HepG2 (cell line): ENCODE measurements around the gene CEP43. TPM values are rescaled to one million over a fixed set of nuclear protein-coding genes. Genes with fewer than 3 reads are reported as not detected.

Source experiments
- FOXC1 ChIP-seq: sonication (generic); formaldehyde crosslinking; IDR thresholded peaks from 2 replicates; pipeline ENCODE4 v1.8.0; 2022; ENCODE audit warnings: mild to moderate bottlenecking, missing genetic modification reagents, borderline replicate concordance
- GPN1 ChIP-seq: sonication (generic); formaldehyde crosslinking; IDR thresholded peaks from 2 replicates; pipeline ENCODE4 v1.5.1; 2020; ENCODE audit warnings: missing genetic modification reagents, borderline replicate concordance
- MAZ ChIP-seq, 2 experiments: sonication (generic) in 1 of 2; formaldehyde crosslinking in 1 of 2; IDR thresholded peaks; 2 replicates each; pipeline versions ENCODE4 v1.5.0 to v1.6.1; 2012 to 2020; ENCODE audit warnings: low read depth in 2 of 2, mild to moderate bottlenecking in 2 of 2, borderline replicate concordance in 1 of 2, improper control_type of control experiment in 1 of 2, low read length in 1 of 2, missing genetic modification reagents in 1 of 2, moderate library complexity in 1 of 2
- NCOA1 ChIP-seq: sonication (generic); formaldehyde crosslinking; IDR thresholded peaks from 2 replicates; pipeline ENCODE4 v1.9.0; 2021; ENCODE audit warnings: missing genetic modification reagents
- NFYC ChIP-seq: IDR thresholded peaks from 2 replicates; pipeline ENCODE4 v1.6.1; 2016; ENCODE audit warnings: missing genetic modification reagents, missing compliant biosample characterization
- NR2F6 ChIP-seq, 2 experiments: IDR thresholded peaks; 2 replicates each; pipeline ENCODE4 v1.6.1; 2016; ENCODE audit warnings: antibody characterized with exemption in 1 of 2, mild to moderate bottlenecking in 1 of 2
- PCBP1 ChIP-seq: fragments of 200-400 bp; formaldehyde crosslinking; IDR thresholded peaks from 2 replicates; pipeline ENCODE4 v1.6.1; 2017; ENCODE audit warnings: mild to moderate bottlenecking, low read depth, low read length, borderline replicate concordance
- SOX13 ChIP-seq, 3 experiments: fragments of 450-650 bp in 1 of 3; sonication (generic) in 1 of 3; formaldehyde crosslinking in 1 of 3; IDR thresholded peaks in 2 of 3; conservative IDR thresholded peaks in 1 of 3; 2 replicates each; pipeline versions ENCODE4 v1.5.0 to v1.6.1; 2016 to 2020; ENCODE audit warnings: antibody characterized with exemption in 1 of 3, mild to moderate bottlenecking in 1 of 3, missing compliant biosample characterization in 1 of 3, missing genetic modification reagents in 1 of 3, moderate library complexity in 1 of 3
- TEAD2 ChIP-seq: sonication (generic); formaldehyde crosslinking; IDR thresholded peaks from 2 replicates; pipeline ENCODE4 v1.9.0; 2021; ENCODE audit warnings: missing genetic modification reagents
- ZBTB42 ChIP-seq: sonication (generic); formaldehyde crosslinking; IDR thresholded peaks from 2 replicates; pipeline ENCODE4 v1.5.0; 2020; ENCODE audit warnings: mild to moderate bottlenecking, missing genetic modification reagents
- ZMAT3 ChIP-seq: sonication (generic); formaldehyde crosslinking; conservative IDR thresholded peaks from 2 replicates; pipeline ENCODE4 v1.7.0; 2021; ENCODE audit warnings: missing genetic modification reagents
- ZNF160 ChIP-seq: sonication (generic); formaldehyde crosslinking; IDR thresholded peaks from 2 replicates; pipeline ENCODE4 v1.8.0; 2022; ENCODE audit warnings: mild to moderate bottlenecking, inconsistent platforms, missing genetic modification reagents
- polyA plus RNA-seq, 8 experiments: library from polyadenylated mRNA; depleted of rRNA in 3 of 8; stranded (reverse) in 7 of 8; unstranded in 1 of 8; fragments of >200 nt; fragmentation: Illumina TruSeq in 4 of 8; extraction: Trizol in 4 of 8; gene quantifications; 2 replicates each; pipeline versions ENCODE4 v1.2.1 to v1.2.3, GENCODE V29; 2011 to 2016; ENCODE audit warnings: low read depth in 4 of 8, missing spikeins in 1 of 8, mixed read lengths in 1 of 8; ENCODE audit not compliant: insufficient read depth in 1 of 8
- total RNA-seq, 5 experiments: library from RNA; depleted of rRNA; stranded (reverse); fragments of >200 nt; fragmentation: Illumina TruSeq; extraction: Trizol; gene quantifications; 2 replicates each; pipeline ENCODE4 v1.2.3, GENCODE V29; 2016; ENCODE audit warnings: low read depth in 1 of 5
- TF ChIP-seq, protein P1 (sequence below): sonication (generic); formaldehyde crosslinking; IDR thresholded peaks from 2 replicates; pipeline ENCODE4 v1.4.0; 2020; ENCODE audit warnings: mild to moderate bottlenecking, missing genetic modification reagents
- TF ChIP-seq, protein P2 (sequence below): sonication (generic); formaldehyde crosslinking; IDR thresholded peaks from 2 replicates; pipeline ENCODE4 v1.4.0; 2020; ENCODE audit warnings: missing genetic modification reagents
- TF ChIP-seq, protein P3 (sequence below): sonication (generic); formaldehyde crosslinking; IDR thresholded peaks from 2 replicates; pipeline ENCODE4 v1.5.1; 2020; ENCODE audit warnings: mild to moderate bottlenecking, missing genetic modification reagents, moderate library complexity
- TF ChIP-seq, protein P4 (sequence below): sonication (generic); formaldehyde crosslinking; IDR thresholded peaks from 2 replicates; pipeline ENCODE4 v1.8.0; 2022; ENCODE audit warnings: mild to moderate bottlenecking, missing genetic modification reagents, borderline replicate concordance

Gene CEP43
- total and polyA plus RNA-seq, 2 of the 13 experiments (the other 11 are each of a cell fraction or from before 2014, with no cell fraction given), result 29.3 to 73.9 TPM

DNA sequence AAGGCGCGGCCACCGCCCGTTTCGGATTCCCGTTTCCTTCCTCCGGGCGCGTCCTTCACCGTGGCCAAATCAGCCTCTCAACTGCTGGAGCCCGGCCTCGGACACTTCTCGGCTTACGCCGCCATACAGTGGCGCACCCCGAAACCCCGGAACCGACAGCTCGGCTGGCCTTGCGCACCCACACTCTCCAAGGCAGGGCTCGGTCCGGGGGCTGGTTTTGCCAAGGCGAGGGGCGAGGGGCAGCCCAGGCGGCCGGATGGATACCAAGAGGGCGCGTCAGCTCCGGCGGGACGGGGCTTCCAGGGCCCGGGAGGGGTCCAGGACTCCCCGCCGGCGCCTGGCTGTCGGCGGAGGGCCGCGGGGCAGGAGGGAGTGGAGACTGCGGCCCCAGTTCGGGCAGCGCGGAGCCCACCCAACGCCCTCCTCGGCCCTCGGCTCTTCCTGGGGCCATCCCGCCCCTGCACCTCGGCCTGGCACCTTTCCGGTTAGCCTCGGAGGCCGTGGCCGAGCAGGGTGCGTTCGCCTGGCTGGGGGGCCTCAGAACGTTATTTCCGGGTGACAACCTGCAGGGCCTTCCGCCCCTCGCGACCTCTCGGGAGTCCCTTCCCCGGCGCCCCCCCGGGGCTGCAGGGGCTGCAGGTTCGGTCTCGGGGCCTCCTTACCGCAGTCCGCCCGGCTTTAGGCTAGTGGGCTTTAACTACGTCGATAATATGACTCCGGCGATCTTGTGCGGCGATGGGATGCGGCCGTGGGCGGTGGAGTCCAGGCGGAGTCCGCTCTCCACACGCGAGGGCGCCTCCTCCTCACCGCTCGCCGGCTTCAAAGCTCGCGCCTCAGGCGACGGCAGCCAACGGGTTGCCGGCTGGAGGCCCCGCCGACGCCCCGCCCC lies 697 bp upstream of the CEP43 start (continued):
- TF ChIP-seq, protein P1, sequence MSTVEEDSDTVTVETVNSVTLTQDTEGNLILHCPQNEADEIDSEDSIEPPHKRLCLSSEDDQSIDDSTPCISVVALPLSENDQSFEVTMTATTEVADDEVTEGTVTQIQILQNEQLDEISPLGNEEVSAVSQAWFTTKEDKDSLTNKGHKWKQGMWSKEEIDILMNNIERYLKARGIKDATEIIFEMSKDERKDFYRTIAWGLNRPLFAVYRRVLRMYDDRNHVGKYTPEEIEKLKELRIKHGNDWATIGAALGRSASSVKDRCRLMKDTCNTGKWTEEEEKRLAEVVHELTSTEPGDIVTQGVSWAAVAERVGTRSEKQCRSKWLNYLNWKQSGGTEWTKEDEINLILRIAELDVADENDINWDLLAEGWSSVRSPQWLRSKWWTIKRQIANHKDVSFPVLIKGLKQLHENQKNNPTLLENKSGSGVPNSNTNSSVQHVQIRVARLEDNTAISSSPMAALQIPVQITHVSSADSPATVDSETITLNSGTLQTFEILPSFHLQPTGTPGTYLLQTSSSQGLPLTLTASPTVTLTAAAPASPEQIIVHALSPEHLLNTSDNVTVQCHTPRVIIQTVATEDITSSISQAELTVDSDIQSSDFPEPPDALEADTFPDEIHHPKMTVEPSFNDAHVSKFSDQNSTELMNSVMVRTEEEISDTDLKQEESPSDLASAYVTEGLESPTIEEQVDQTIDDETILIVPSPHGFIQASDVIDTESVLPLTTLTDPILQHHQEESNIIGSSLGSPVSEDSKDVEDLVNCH (CRISPR knock-in tag), result no peak
- TF ChIP-seq, protein P2, sequence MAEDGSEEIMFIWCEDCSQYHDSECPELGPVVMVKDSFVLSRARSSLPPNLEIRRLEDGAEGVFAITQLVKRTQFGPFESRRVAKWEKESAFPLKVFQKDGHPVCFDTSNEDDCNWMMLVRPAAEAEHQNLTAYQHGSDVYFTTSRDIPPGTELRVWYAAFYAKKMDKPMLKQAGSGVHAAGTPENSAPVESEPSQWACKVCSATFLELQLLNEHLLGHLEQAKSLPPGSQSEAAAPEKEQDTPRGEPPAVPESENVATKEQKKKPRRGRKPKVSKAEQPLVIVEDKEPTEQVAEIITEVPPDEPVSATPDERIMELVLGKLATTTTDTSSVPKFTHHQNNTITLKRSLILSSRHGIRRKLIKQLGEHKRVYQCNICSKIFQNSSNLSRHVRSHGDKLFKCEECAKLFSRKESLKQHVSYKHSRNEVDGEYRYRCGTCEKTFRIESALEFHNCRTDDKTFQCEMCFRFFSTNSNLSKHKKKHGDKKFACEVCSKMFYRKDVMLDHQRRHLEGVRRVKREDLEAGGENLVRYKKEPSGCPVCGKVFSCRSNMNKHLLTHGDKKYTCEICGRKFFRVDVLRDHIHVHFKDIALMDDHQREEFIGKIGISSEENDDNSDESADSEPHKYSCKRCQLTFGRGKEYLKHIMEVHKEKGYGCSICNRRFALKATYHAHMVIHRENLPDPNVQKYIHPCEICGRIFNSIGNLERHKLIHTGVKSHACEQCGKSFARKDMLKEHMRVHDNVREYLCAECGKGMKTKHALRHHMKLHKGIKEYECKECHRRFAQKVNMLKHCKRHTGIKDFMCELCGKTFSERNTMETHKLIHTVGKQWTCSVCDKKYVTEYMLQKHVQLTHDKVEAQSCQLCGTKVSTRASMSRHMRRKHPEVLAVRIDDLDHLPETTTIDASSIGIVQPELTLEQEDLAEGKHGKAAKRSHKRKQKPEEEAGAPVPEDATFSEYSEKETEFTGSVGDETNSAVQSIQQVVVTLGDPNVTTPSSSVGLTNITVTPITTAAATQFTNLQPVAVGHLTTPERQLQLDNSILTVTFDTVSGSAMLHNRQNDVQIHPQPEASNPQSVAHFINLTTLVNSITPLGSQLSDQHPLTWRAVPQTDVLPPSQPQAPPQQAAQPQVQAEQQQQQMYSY (CRISPR knock-in tag), result no peak
- TF ChIP-seq PCBP1 (0 out of 2 replicates have a peak, but pooled peaks have one; percentile 47), ZMAT3 (CRISPR knock-in tag) (peak; percentile 68; the same call in 1 of the 2 replicates), NFYC (CRISPR knock-in tag) (peak; percentile 74), ZNF160 (CRISPR knock-in tag) (peak; percentile 53; the same call in 1 of the 2 replicates), FOXC1 (CRISPR knock-in tag) (peak; percentile 24; the same call in 1 of the 2 replicates), MAZ (IDR thresholded peaks at IDR 0.05; ENCODE audit: borderline replicate concordance, low read depth, low read length) (no peak), MAZ (CRISPR knock-in tag; IDR thresholded peaks at IDR 0.05; ENCODE audit: low read depth) (no peak), NCOA1 (no peak), SOX13 (IDR thresholded peaks at IDR 0.05) (no peak), SOX13 (CRISPR knock-in tag; conservative IDR thresholded peaks at IDR 0.05 in 1 of 2, IDR thresholded peaks at IDR 0.05 in 1 of 2) (no peak), NR2F6 (IDR thresholded peaks at IDR 0.05) (no peak), NR2F6 (CRISPR knock-in tag; IDR thresholded peaks at IDR 0.05) (no peak), ZBTB42 (CRISPR knock-in tag) (0 out of 2 replicates have a peak, but pooled peaks have one; percentile 26), GPN1 (CRISPR knock-in tag) (peak; percentile 34; the same call in 1 of the 2 replicates), TEAD2 (CRISPR knock-in tag) (peak; percentile 74; the same call in 1 of the 2 replicates)
- TF ChIP-seq, protein P3, sequence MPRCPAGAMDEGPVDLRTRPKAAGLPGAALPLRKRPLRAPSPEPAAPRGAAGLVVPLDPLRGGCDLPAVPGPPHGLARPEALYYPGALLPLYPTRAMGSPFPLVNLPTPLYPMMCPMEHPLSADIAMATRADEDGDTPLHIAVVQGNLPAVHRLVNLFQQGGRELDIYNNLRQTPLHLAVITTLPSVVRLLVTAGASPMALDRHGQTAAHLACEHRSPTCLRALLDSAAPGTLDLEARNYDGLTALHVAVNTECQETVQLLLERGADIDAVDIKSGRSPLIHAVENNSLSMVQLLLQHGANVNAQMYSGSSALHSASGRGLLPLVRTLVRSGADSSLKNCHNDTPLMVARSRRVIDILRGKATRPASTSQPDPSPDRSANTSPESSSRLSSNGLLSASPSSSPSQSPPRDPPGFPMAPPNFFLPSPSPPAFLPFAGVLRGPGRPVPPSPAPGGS, result no peak
- TF ChIP-seq, protein P4, sequence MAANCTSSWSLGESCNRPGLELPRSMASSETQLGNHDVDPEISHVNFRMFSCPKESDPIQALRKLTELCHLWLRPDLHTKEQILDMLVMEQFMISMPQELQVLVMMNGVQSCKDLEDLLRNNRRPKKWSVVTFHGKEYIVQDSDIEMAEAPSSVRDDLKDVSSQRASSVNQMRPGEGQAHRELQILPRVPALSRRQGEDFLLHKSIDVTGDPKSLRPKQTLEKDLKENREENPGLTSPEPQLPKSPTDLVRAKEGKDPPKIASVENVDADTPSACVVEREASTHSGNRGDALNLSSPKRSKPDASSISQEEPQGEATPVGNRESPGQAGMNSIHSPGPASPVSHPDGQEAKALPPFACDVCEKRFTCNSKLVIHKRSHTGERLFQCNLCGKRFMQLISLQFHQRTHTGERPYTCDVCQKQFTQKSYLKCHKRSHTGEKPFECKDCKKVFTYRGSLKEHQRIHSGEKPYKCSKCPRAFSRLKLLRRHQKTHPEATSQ (CRISPR knock-in tag), result no peak
